AG09309 (cell line): ENCODE data around the gene GADD45B.
A peak's percentile ranks its signal among the peaks of the same experiment; 100 is the strongest.

Source experiments
- DNase-seq: peaks from one replicate; pipeline ENCODE4 v3.0.0-alpha.2; 2010; ENCODE audit warnings: low read depth
- H3K4me3 ChIP-seq: 2 replicates; pipeline ENCODE4 v1.5.1; 2011; ENCODE audit warnings: mild to moderate bottlenecking, low read depth, low read length, moderate library complexity; ENCODE audit not compliant: control insufficient read depth
- TF ChIP-seq, protein P1 (sequence below): IDR thresholded peaks from 2 replicates; pipeline ENCODE4 v1.5.1; 2011; ENCODE audit warnings: mild to moderate bottlenecking, low read depth, low read length, inconsistent platforms; ENCODE audit not compliant: insufficient read depth, control insufficient read depth; ENCODE audit errors: missing control alignments

GADD45B gene

DNA sequence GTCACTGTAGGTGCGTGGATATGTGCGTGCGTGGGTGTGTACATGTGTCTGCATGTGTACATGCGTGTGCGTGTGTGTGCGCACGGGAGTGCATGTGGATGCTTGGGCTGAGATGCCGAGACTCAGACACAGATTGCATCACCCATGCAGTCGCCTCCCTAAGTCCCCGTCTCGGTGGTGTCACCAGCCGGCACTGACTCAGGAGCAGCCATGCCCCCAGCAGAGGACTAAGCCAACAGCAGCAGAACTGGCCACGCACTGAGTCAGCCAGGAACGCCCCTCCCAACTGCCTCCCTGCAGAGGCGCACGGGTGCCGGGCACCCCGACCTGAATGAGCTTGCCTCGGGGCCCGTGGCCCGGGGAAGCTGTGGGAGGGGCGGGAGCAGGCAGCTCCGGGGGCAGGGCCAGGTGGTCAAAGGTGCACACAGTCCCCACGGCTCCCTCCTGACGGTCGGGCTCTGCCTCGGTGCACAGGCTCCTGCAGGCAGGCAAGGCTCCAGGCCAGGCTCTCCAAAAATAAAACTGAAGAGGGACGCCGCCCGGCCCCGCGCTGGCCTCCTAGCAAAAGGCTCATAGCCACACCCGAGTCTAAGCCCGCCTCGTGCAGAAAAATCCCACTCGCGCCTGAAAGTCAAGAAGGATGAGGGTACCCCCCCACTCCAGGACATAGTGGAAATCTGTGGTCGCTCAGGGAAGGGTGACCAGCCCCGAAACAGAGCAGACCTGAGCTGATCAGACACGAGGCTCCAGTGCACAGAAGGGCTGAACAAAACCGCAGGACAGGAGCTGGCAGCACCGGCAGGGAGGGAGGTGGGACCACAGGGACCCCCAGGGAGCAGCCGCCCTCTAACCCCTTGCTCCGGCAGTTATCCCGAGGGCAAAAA is 49.2 kb downstream of the GADD45B start:
- no peak for DNase-seq
- peak overlapping the region; percentile 34 for H3K4me3 ChIP-seq
- TF ChIP-seq, protein P1, sequence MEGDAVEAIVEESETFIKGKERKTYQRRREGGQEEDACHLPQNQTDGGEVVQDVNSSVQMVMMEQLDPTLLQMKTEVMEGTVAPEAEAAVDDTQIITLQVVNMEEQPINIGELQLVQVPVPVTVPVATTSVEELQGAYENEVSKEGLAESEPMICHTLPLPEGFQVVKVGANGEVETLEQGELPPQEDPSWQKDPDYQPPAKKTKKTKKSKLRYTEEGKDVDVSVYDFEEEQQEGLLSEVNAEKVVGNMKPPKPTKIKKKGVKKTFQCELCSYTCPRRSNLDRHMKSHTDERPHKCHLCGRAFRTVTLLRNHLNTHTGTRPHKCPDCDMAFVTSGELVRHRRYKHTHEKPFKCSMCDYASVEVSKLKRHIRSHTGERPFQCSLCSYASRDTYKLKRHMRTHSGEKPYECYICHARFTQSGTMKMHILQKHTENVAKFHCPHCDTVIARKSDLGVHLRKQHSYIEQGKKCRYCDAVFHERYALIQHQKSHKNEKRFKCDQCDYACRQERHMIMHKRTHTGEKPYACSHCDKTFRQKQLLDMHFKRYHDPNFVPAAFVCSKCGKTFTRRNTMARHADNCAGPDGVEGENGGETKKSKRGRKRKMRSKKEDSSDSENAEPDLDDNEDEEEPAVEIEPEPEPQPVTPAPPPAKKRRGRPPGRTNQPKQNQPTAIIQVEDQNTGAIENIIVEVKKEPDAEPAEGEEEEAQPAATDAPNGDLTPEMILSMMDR, result no peak

DNA sequence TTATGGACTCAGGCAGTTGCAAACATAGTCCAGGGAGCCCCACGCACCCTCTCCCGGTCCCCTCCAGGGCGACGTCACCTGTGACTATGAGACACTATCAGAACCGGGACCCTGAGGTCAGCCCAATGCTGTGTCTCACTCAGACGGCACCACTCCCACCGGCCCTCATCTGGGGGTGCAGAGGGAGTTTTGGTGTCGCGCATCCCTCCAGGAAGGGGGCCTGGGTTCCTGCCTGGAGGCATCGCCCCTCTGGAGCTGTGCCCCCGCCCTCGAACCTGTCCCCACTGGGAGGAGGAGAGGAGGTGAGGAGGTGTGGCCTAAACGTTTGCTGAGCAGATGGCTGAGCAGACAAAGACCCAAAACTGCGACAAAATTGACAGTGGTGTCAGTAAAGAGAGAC is 51.2 kb downstream of the GADD45B start:
- TF ChIP-seq, protein P1, result no peak
- no peak overlapping the region for H3K4me3 ChIP-seq
- DNase-seq, result no peak

DNA sequence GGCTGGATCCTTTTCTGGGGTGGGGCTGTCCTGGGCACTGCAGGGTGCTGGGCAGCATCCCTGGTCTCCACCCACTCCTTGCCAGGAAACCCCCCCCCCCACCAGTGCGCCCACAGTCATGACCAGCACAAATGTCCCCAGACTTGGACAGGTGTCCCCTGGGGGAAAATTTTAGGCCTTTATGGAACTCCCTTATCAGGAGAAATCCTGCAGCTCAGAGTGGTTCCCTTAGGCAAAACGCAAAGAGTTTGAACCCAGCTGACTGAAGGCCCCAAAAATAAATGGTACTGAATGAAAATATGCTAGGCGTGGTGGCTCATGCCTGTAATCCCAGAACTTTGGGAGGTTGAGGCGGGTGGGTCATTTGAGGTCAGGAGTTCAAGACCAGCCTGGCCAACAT is 51.8 kb downstream of the GADD45B start:
- no peak for DNase-seq
- TF ChIP-seq, protein P1, result no peak
- no peak overlapping the region for H3K4me3 ChIP-seq
